ENCODE measurements around the gene DDX49.

Gene DDX49

GRCh38 chr19:18878058-18878797 is 41.3 kb upstream of the DDX49 start:
- DNase-seq (ENCODE audit: low read depth) = no peak
- no peak overlapping the region for H3K4me3 ChIP-seq (ENCODE audit: low read length)
- TF ChIP-seq CTCF (conservative IDR thresholded peaks at IDR 0.05; ENCODE audit: low read depth, low read length) = no peak

- no peak for TF ChIP-seq CTCF (conservative IDR thresholded peaks at IDR 0.05; ENCODE audit: low read depth, low read length)
- H3K4me3 ChIP-seq (ENCODE audit: low read length) = no peak overlapping the region
- DNase-seq (ENCODE audit: low read depth) = no peak
Measured at GRCh38 chr19:18878858-18879578, 40.5 kb upstream of the DDX49 start.

DNA sequence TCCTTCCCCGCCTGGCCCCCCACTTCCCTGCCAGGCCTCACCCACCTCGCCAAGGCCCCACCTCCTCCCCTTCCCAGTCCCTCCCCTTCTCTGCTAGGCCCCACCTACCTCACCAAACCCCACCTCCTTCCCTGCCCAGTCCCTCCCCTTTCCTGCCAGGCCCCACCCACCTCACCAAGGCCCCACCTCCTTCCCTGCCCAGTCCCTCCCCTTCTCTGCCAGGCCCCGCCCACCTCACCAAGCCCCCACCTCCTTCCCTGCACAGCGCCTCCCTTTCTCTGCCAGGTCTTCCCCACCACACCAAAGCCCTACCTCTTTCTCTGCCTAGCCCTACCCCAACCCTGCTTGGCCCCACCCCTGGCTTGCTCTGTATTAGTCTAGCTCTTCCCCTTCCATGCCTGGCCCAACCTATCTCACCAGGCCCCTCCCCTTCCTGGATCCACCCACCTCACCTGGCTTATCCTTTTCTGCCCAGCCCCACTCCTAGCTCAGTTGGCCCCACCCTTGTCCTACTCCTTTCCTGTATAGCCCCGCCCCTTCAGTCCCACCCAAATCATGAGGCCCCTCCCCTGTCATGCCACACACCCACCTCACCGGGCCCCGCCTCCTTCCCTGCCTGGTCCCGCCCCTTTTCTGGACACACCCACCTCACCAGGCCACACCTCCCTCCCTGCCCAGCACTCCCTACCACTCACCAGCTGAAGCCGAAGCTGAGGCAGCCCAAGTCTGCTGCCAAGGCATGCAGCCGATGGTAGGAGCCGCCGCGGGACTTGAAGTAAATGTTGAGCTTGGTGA is 39.7 kb upstream of the DDX49 start:
- DNase-seq (ENCODE audit: low read depth) = no peak
- no peak for TF ChIP-seq CTCF (conservative IDR thresholded peaks at IDR 0.05; ENCODE audit: low read depth, low read length)
- H3K4me3 ChIP-seq (ENCODE audit: low read length) = no peak overlapping the region

- no peak overlapping the region for H3K4me3 ChIP-seq (ENCODE audit: low read length)
- DNase-seq (ENCODE audit: low read depth) = no peak
- TF ChIP-seq CTCF (conservative IDR thresholded peaks at IDR 0.05; ENCODE audit: low read depth, low read length) = no peak
Measured at GRCh38 chr19:18881491-18881890, 38.0 kb upstream of the DDX49 start.

- no peak overlapping the region for H3K4me3 ChIP-seq (ENCODE audit: low read length)
- TF ChIP-seq CTCF (conservative IDR thresholded peaks at IDR 0.05; ENCODE audit: low read depth, low read length) = no peak
- no peak for DNase-seq (ENCODE audit: low read depth)
Measured at GRCh38 chr19:18883526-18884304, 35.8 kb upstream of the DDX49 start.

- TF ChIP-seq CTCF (conservative IDR thresholded peaks at IDR 0.05; ENCODE audit: low read depth, low read length) = no peak
Measured at GRCh38 chr19:18886972-18887371, 32.5 kb upstream of the DDX49 start.

More at GRCh38 chr19:18886972-18887371, 32.5 kb upstream of the DDX49 start:
- H3K4me3 ChIP-seq (ENCODE audit: low read length) = no peak overlapping the region
- no peak for DNase-seq (ENCODE audit: low read depth)

Measured in retinal pigment epithelial cell (primary cell).